ENCODE data around the gene SORBS2. TPM values are rescaled to one million over a fixed set of nuclear protein-coding genes. Genes with fewer than 3 reads are reported as not detected.

The SORBS2 gene
- total and polyA plus RNA-seq, 8 donors = 9.0 to 908 (median 66.4) TPM

- 78 to 91% (median 86%) methylated on average over 4 of the region's 4 CpGs for WGBS, 5 donors
- Histone ChIP-seq H3K9me3 (no peaks in the 10 kb centered on the region), H3K36me3 (no peaks in the 10 kb centered on the region), H3K27ac (peak overlapping the region in 3 of 5 donors; percentile 1 to 71 (median 35)), H3K4me3 (no peak overlapping the region), H3K27me3 (no peaks in the 10 kb centered on the region), H3K4me1 (peaks cover 0 to 68% (median 21%) of the 10 kb centered on the region in 4 donors)
- TF ChIP-seq POLR2AphosphoS5 (IDR thresholded peaks at IDR 0.05) (no peak), POLR2A (IDR thresholded peaks at IDR 0.05) (no peak), CTCF (IDR thresholded peaks at IDR 0.05) (no peak), EP300 (IDR thresholded peaks at IDR 0.05) (no peak)
- intact Hi-C loops (cut with DNase I; ENCODE audit: low total_unique reads) = no loop called here
- DNase-seq = no peak
Measured at GRCh38 chr4:185793716-185794115, 18.3 kb downstream of the SORBS2 start.

GRCh38 chr4:185793116-185793485, 18.9 kb downstream of the SORBS2 start:
- H3K4me1 ChIP-seq = peaks cover 0 to 63% (median 21%) of the 10 kb centered on the region in 4 donors
- 59 to 80% (median 76%) methylated on average over 2 of the region's 2 CpGs for WGBS, 5 donors
- intact Hi-C loops (cut with DNase I; ENCODE audit: low total_unique reads) = no loop called here
- TF ChIP-seq CTCF (IDR thresholded peaks at IDR 0.05) (no peak), POLR2A (IDR thresholded peaks at IDR 0.05) (no peak), EP300 (IDR thresholded peaks at IDR 0.05) (no peak), POLR2AphosphoS5 (IDR thresholded peaks at IDR 0.05) (no peak)
- no peaks in the 10 kb centered on the region for H3K36me3 ChIP-seq
- H3K9me3 ChIP-seq = no peaks in the 10 kb centered on the region
- DNase-seq = no peak
- no peak overlapping the region for H3K4me3 ChIP-seq
- no peaks in the 10 kb centered on the region for H3K27me3 ChIP-seq
- H3K27ac ChIP-seq = peak overlapping the region in 1 of 5 donors; percentile 71

GRCh38 chr4:185792384-185793115, 19.4 kb downstream of the SORBS2 start:
- no peaks in the 10 kb centered on the region for H3K36me3 ChIP-seq
- H3K27ac ChIP-seq = peak overlapping the region in 1 of 5 donors; percentile 71
- H3K4me3 ChIP-seq = no peak overlapping the region
- H3K9me3 ChIP-seq = no peaks in the 10 kb centered on the region
- no peaks in the 10 kb centered on the region for H3K27me3 ChIP-seq
- TF ChIP-seq EP300 (IDR thresholded peaks at IDR 0.05) (no peak), POLR2AphosphoS5 (IDR thresholded peaks at IDR 0.05) (no peak), CTCF (IDR thresholded peaks at IDR 0.05) (no peak)
- H3K4me1 ChIP-seq = peaks cover 0 to 58% (median 21%) of the 10 kb centered on the region in 4 donors
- DNase-seq = peak in 1 of 2 donors; percentile 79
- 56 to 72% (median 66%) methylated on average over 11 of the region's 11 CpGs for WGBS, 5 donors
- intact Hi-C loops (cut with DNase I; ENCODE audit: low total_unique reads) = no loop called here

GRCh38 chr4:185787926-185788679, 23.9 kb downstream of the SORBS2 start:
- no peak for TF ChIP-seq EP300 (IDR thresholded peaks at IDR 0.05)
- no peak for TF ChIP-seq POLR2A (IDR thresholded peaks at IDR 0.05)
- no peak for TF ChIP-seq CTCF (IDR thresholded peaks at IDR 0.05)
- TF ChIP-seq POLR2AphosphoS5 (IDR thresholded peaks at IDR 0.05) = no peak
- H3K27ac ChIP-seq = peak overlapping the region in 1 of 5 donors; percentile 63

More at GRCh38 chr4:185787926-185788679, 23.9 kb downstream of the SORBS2 start:
- no peaks in the 10 kb centered on the region for H3K27me3 ChIP-seq
- 91 to 95% (median 93%) methylated on average over 16 of the region's 16 CpGs for WGBS, 5 donors
- H3K4me3 ChIP-seq = no peak overlapping the region
- H3K4me1 ChIP-seq = peaks cover 3 to 51% (median 24%) of the 10 kb centered on the region in 4 donors
- intact Hi-C loops (cut with DNase I; ENCODE audit: low total_unique reads) = no loop called here
- H3K9me3 ChIP-seq = no peaks in the 10 kb centered on the region
- H3K36me3 ChIP-seq = no peaks in the 10 kb centered on the region
- no peak for DNase-seq
